WTC11 (cell line): Measurements from ENCODE around the gene GOT2. TPM values are rescaled to one million over a fixed set of nuclear protein-coding genes. Genes with fewer than 3 reads are reported as not detected.

Experiments
- ATAC-seq: fragments of 200-7000 bp; cut with Tn5 transposase; 2 replicates; pipeline ENCODE4 v1.10.0; 2021; ENCODE audit warnings: mild to moderate bottlenecking, moderate library complexity
- CTCF ChIA-PET: fragments of 300-600 bp; sonication (Branson Sonifier 250); formaldehyde crosslinking; loops from one replicate; lab custom pipeline; 2021; ENCODE audit warnings: antibody characterized with exemption; lab: Charles Lee
- POLR2A ChIA-PET: fragments of 350-600 bp; sonication (Branson Sonifier 250); formaldehyde crosslinking; loops from one replicate; lab custom pipeline; 2021; ENCODE audit warnings: antibody characterized with exemption; lab: Charles Lee
- DNase-seq: peaks from one replicate; pipeline ENCODE4 v3.0.0; 2021; ENCODE audit warnings: low spot score
- H3K27ac Mint-ChIP-seq: 2 replicates; pipeline ENCODE4 v1.8.0; 2021; ENCODE audit warnings: mixed read lengths
- H3K27me3 Mint-ChIP-seq: 2 replicates; pipeline ENCODE4 v1.8.0; 2021; ENCODE audit warnings: low read depth, mild to moderate bottlenecking, moderate library complexity, mixed read lengths
- H3K36me3 Mint-ChIP-seq: 2 replicates; pipeline ENCODE4 v1.8.0; 2021; ENCODE audit warnings: mixed read lengths
- H3K4me1 Mint-ChIP-seq: 2 replicates; pipeline ENCODE4 v1.8.0; 2022; ENCODE audit warnings: mixed read lengths
- H3K4me3 Mint-ChIP-seq: 2 replicates; pipeline ENCODE4 v1.8.0; 2021; ENCODE audit warnings: mild to moderate bottlenecking, moderate library complexity, mixed read lengths
- H3K9me3 Mint-ChIP-seq: 2 replicates; pipeline ENCODE4 v1.8.0; 2021; ENCODE audit warnings: mixed read lengths
- CREB1 ChIP-seq: sonication (generic); formaldehyde crosslinking; IDR thresholded peaks from 2 replicates; pipeline ENCODE4 v1.8.0; 2023; ENCODE audit warnings: mild to moderate bottlenecking, missing genetic modification reagents
- ELF4 ChIP-seq: sonication (generic); formaldehyde crosslinking; IDR thresholded peaks from 2 replicates; pipeline ENCODE4 v1.8.1; 2022; ENCODE audit warnings: low read depth, mild to moderate bottlenecking, moderate library complexity, missing genetic modification reagents
- ETV6 ChIP-seq: sonication (generic); formaldehyde crosslinking; IDR thresholded peaks from 2 replicates; pipeline ENCODE4 v1.8.1; 2022; ENCODE audit warnings: mild to moderate bottlenecking, missing genetic modification reagents
- HMGA2 ChIP-seq: fragments of 250-450 bp; sonication (Bioruptor Pico); IDR thresholded peaks from 2 replicates; pipeline ENCODE4 v1.4.0; 2021; ENCODE audit warnings: mild to moderate bottlenecking, moderate library complexity
- NFYB ChIP-seq: sonication (generic); formaldehyde crosslinking; conservative IDR thresholded peaks from 2 replicates; pipeline ENCODE4 v1.8.0; 2022; ENCODE audit warnings: low read depth, missing genetic modification reagents
- NR1H2 ChIP-seq: sonication (generic); formaldehyde crosslinking; IDR thresholded peaks from 2 replicates; pipeline ENCODE4 v1.9.0; 2021; ENCODE audit warnings: mild to moderate bottlenecking, moderate library complexity, missing genetic modification reagents
- NR2C2 ChIP-seq: sonication (generic); formaldehyde crosslinking; IDR thresholded peaks from 2 replicates; pipeline ENCODE4 v1.8.0; 2022; ENCODE audit warnings: mild to moderate bottlenecking, missing genetic modification reagents
- OVOL2 ChIP-seq: fragments of 250-450 bp; sonication (Bioruptor Pico); IDR thresholded peaks from 2 replicates; pipeline ENCODE4 v1.9.0; 2021; ENCODE audit warnings: mild to moderate bottlenecking, borderline replicate concordance
- PRRX2 ChIP-seq: fragments of 250-450 bp; sonication (Bioruptor Pico); IDR thresholded peaks from 2 replicates; pipeline ENCODE4 v1.8.0; 2021; ENCODE audit warnings: mild to moderate bottlenecking
- RORB ChIP-seq: fragments of 250-450 bp; sonication (Bioruptor Pico); IDR thresholded peaks from 2 replicates; pipeline ENCODE4 v1.9.0; 2021; ENCODE audit warnings: mild to moderate bottlenecking
- SMAD4 ChIP-seq: sonication (generic); formaldehyde crosslinking; IDR thresholded peaks from 2 replicates; pipeline ENCODE4 v1.8.0; 2022; ENCODE audit warnings: mild to moderate bottlenecking, missing genetic modification reagents
- SP1 ChIP-seq: sonication (generic); formaldehyde crosslinking; conservative IDR thresholded peaks from 2 replicates; pipeline ENCODE4 v1.8.1; 2022; ENCODE audit warnings: missing genetic modification reagents
- ZBTB21 ChIP-seq: sonication (generic); formaldehyde crosslinking; IDR thresholded peaks from 2 replicates; pipeline ENCODE4 v1.8.1; 2023; ENCODE audit warnings: mild to moderate bottlenecking, missing genetic modification reagents, borderline replicate concordance
- ZNF121 ChIP-seq: sonication (generic); formaldehyde crosslinking; IDR thresholded peaks from 2 replicates; pipeline ENCODE4 v1.8.0; 2023; ENCODE audit warnings: missing genetic modification reagents
- ZNF219 ChIP-seq: sonication (generic); formaldehyde crosslinking; IDR thresholded peaks from 2 replicates; pipeline ENCODE4 v1.8.0; 2023; ENCODE audit warnings: missing genetic modification reagents, mild to moderate bottlenecking, borderline replicate concordance
- ZNF416 ChIP-seq: fragments of 250-450 bp; sonication (Bioruptor Pico); IDR thresholded peaks from 2 replicates; pipeline ENCODE4 v1.9.0; 2021; ENCODE audit warnings: mild to moderate bottlenecking, inconsistent platforms
- total RNA-seq: library from RNA; stranded (reverse); gene quantifications from 3 replicates; pipeline ENCODE4 v1.2.3, GENCODE V29; 2021
- TF ChIP-seq, protein P1 (sequence below): sonication (generic); formaldehyde crosslinking; IDR thresholded peaks from 2 replicates; pipeline ENCODE4 v1.8.1; 2023; ENCODE audit warnings: mild to moderate bottlenecking, missing genetic modification reagents
- TF ChIP-seq, protein P2 (sequence below): sonication (generic); formaldehyde crosslinking; IDR thresholded peaks from 2 replicates; pipeline ENCODE4 v1.8.0; 2022; ENCODE audit warnings: mild to moderate bottlenecking, missing genetic modification reagents
- TF ChIP-seq, protein P3 (sequence below): fragments of 250-450 bp; sonication (Bioruptor Pico); IDR thresholded peaks from 2 replicates; pipeline ENCODE4 v2.1.2; 2022; ENCODE audit warnings: mild to moderate bottlenecking, moderate library complexity
- TF ChIP-seq, protein P4 (sequence below): sonication (generic); formaldehyde crosslinking; IDR thresholded peaks from 2 replicates; pipeline ENCODE4 v1.8.1; 2022; ENCODE audit warnings: mild to moderate bottlenecking, moderate library complexity, missing genetic modification reagents
- TF ChIP-seq, protein P5 (sequence below): sonication (generic); formaldehyde crosslinking; IDR thresholded peaks from 2 replicates; pipeline ENCODE4 v1.8.0; 2022; ENCODE audit warnings: mild to moderate bottlenecking, missing genetic modification reagents
- TF ChIP-seq, protein P6 (sequence below): sonication (generic); formaldehyde crosslinking; IDR thresholded peaks from 2 replicates; pipeline ENCODE4 v1.8.1; 2022; ENCODE audit warnings: low read depth, mild to moderate bottlenecking, moderate library complexity, missing genetic modification reagents, borderline replicate concordance
- TF ChIP-seq, protein P7 (sequence below): fragments of 250-450 bp; sonication (Bioruptor Pico); IDR thresholded peaks from 2 replicates; pipeline ENCODE4 v1.8.0; 2021; ENCODE audit warnings: mild to moderate bottlenecking
- TF ChIP-seq, protein P8 (sequence below): sonication (generic); formaldehyde crosslinking; IDR thresholded peaks from 2 replicates; pipeline ENCODE4 v1.8.0; 2022; ENCODE audit warnings: mild to moderate bottlenecking, missing genetic modification reagents
- TF ChIP-seq, protein P9 (sequence below): sonication (generic); formaldehyde crosslinking; IDR thresholded peaks from 2 replicates; pipeline ENCODE4 v1.8.0; 2023; ENCODE audit warnings: mild to moderate bottlenecking, missing genetic modification reagents

GOT2 gene
- total RNA-seq, 1 experiment from 2014 or later, result 192 TPM

DNA sequence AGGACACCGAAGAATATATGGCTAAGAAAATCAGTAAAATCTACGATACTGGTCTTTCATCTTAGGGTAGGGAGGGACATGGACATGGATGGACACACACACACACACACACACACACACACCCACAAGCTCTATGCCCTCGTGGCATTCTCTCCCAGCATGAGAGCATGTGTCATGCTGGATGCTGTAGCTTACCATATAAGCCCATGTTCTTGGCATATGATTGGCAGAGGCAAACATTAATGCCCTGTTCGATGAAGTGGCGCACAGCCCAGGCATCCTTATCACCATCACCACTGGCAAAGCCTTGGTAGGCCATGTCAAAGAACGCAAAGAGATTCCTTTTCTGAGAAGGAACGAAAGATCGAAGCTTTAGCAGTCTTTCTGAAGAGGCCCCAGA, 17.6 kb downstream of the GOT2 start (continued):
- TF ChIP-seq, protein P1, sequence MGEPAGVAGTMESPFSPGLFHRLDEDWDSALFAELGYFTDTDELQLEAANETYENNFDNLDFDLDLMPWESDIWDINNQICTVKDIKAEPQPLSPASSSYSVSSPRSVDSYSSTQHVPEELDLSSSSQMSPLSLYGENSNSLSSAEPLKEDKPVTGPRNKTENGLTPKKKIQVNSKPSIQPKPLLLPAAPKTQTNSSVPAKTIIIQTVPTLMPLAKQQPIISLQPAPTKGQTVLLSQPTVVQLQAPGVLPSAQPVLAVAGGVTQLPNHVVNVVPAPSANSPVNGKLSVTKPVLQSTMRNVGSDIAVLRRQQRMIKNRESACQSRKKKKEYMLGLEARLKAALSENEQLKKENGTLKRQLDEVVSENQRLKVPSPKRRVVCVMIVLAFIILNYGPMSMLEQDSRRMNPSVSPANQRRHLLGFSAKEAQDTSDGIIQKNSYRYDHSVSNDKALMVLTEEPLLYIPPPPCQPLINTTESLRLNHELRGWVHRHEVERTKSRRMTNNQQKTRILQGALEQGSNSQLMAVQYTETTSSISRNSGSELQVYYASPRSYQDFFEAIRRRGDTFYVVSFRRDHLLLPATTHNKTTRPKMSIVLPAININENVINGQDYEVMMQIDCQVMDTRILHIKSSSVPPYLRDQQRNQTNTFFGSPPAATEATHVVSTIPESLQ (CRISPR knock-in tag), result no peak
- no peak for TF ChIP-seq CREB1
- TF ChIP-seq NFYB (CRISPR knock-in tag), result no peak
- TF ChIP-seq SMAD4 (CRISPR knock-in tag), result no peak
- no peak for TF ChIP-seq ELF4 (CRISPR knock-in tag)
- TF ChIP-seq, protein P2, sequence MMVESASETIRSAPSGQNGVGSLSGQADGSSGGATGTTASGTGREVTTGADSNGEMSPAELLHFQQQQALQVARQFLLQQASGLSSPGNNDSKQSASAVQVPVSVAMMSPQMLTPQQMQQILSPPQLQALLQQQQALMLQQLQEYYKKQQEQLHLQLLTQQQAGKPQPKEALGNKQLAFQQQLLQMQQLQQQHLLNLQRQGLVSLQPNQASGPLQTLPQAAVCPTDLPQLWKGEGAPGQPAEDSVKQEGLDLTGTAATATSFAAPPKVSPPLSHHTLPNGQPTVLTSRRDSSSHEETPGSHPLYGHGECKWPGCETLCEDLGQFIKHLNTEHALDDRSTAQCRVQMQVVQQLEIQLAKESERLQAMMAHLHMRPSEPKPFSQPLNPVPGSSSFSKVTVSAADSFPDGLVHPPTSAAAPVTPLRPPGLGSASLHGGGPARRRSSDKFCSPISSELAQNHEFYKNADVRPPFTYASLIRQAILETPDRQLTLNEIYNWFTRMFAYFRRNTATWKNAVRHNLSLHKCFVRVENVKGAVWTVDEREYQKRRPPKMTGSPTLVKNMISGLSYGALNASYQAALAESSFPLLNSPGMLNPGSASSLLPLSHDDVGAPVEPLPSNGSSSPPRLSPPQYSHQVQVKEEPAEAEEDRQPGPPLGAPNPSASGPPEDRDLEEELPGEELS (CRISPR knock-in tag), result no peak
- TF ChIP-seq ETV6 (CRISPR knock-in tag), result no peak
- no peak for TF ChIP-seq NR2C2 (CRISPR knock-in tag)

DNA sequence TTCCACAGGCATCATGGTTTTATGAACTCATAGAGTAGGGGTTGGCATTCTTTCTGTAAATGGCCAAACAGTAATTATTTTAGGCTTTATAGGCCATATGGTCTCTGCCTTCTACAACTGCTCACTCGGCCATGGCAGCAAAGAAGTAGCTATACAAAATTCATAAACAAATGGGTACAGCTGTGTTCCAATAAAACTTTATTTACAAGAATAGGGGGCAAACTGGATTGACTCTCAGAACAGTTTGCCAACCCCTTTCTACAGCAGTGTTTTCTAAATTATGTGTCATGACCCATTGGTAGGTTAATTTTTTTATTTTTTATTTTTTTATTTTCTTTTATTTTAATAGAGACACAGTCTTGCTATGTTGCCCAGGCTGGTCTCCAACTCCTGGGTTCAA, 20.4 kb downstream of the GOT2 start:
- Mint-ChIP-seq H3K4me1 (no peaks in the 10 kb centered on the region), H3K27me3 (no peaks in the 10 kb centered on the region), H3K9me3 (no peaks in the 10 kb centered on the region), H3K36me3 (peaks cover 73% of the 10 kb centered on the region), H3K27ac (no peak overlapping the region), H3K4me3 (no peak overlapping the region)
- ATAC-seq (no peak), DNase-seq (no peak)
- TF ChIP-seq, protein P3, sequence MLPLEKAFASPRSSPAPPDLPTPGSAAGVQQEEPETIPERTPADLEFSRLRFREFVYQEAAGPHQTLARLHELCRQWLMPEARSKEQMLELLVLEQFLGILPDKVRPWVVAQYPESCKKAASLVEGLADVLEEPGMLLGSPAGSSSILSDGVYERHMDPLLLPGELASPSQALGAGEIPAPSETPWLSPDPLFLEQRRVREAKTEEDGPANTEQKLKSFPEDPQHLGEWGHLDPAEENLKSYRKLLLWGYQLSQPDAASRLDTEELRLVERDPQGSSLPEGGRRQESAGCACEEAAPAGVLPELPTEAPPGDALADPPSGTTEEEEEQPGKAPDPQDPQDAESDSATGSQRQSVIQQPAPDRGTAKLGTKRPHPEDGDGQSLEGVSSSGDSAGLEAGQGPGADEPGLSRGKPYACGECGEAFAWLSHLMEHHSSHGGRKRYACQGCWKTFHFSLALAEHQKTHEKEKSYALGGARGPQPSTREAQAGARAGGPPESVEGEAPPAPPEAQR (CRISPR knock-in tag), result no peak
- TF ChIP-seq, protein P4, sequence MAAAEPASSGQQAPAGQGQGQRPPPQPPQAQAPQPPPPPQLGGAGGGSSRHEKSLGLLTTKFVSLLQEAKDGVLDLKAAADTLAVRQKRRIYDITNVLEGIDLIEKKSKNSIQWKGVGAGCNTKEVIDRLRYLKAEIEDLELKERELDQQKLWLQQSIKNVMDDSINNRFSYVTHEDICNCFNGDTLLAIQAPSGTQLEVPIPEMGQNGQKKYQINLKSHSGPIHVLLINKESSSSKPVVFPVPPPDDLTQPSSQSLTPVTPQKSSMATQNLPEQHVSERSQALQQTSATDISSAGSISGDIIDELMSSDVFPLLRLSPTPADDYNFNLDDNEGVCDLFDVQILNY, result no peak
- TF ChIP-seq, protein P5, sequence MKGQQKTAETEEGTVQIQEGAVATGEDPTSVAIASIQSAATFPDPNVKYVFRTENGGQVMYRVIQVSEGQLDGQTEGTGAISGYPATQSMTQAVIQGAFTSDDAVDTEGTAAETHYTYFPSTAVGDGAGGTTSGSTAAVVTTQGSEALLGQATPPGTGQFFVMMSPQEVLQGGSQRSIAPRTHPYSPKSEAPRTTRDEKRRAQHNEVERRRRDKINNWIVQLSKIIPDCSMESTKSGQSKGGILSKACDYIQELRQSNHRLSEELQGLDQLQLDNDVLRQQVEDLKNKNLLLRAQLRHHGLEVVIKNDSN (CRISPR knock-in tag), result no peak
- TF ChIP-seq, protein P6, sequence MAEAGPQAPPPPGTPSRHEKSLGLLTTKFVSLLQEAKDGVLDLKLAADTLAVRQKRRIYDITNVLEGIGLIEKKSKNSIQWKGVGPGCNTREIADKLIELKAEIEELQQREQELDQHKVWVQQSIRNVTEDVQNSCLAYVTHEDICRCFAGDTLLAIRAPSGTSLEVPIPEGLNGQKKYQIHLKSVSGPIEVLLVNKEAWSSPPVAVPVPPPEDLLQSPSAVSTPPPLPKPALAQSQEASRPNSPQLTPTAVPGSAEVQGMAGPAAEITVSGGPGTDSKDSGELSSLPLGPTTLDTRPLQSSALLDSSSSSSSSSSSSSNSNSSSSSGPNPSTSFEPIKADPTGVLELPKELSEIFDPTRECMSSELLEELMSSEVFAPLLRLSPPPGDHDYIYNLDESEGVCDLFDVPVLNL (CRISPR knock-in tag), result no peak
- TF ChIP-seq NR1H2 (CRISPR knock-in tag) (no peak), OVOL2 (CRISPR knock-in tag) (no peak), ZNF121 (CRISPR knock-in tag) (no peak), ZBTB21 (CRISPR knock-in tag) (no peak), HMGA2 (CRISPR knock-in tag) (no peak), ZNF219 (CRISPR knock-in tag) (no peak), SP1 (CRISPR knock-in tag) (no peak), ZNF416 (CRISPR knock-in tag) (no peak), PRRX2 (CRISPR knock-in tag) (no peak), RORB (CRISPR knock-in tag) (no peak)
- TF ChIP-seq, protein P7, sequence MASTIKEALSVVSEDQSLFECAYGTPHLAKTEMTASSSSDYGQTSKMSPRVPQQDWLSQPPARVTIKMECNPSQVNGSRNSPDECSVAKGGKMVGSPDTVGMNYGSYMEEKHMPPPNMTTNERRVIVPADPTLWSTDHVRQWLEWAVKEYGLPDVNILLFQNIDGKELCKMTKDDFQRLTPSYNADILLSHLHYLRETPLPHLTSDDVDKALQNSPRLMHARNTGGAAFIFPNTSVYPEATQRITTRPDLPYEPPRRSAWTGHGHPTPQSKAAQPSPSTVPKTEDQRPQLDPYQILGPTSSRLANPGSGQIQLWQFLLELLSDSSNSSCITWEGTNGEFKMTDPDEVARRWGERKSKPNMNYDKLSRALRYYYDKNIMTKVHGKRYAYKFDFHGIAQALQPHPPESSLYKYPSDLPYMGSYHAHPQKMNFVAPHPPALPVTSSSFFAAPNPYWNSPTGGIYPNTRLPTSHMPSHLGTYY (CRISPR knock-in tag), result no peak
- TF ChIP-seq, protein P8, sequence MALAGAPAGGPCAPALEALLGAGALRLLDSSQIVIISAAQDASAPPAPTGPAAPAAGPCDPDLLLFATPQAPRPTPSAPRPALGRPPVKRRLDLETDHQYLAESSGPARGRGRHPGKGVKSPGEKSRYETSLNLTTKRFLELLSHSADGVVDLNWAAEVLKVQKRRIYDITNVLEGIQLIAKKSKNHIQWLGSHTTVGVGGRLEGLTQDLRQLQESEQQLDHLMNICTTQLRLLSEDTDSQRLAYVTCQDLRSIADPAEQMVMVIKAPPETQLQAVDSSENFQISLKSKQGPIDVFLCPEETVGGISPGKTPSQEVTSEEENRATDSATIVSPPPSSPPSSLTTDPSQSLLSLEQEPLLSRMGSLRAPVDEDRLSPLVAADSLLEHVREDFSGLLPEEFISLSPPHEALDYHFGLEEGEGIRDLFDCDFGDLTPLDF (CRISPR knock-in tag), result no peak
- TF ChIP-seq, protein P9, sequence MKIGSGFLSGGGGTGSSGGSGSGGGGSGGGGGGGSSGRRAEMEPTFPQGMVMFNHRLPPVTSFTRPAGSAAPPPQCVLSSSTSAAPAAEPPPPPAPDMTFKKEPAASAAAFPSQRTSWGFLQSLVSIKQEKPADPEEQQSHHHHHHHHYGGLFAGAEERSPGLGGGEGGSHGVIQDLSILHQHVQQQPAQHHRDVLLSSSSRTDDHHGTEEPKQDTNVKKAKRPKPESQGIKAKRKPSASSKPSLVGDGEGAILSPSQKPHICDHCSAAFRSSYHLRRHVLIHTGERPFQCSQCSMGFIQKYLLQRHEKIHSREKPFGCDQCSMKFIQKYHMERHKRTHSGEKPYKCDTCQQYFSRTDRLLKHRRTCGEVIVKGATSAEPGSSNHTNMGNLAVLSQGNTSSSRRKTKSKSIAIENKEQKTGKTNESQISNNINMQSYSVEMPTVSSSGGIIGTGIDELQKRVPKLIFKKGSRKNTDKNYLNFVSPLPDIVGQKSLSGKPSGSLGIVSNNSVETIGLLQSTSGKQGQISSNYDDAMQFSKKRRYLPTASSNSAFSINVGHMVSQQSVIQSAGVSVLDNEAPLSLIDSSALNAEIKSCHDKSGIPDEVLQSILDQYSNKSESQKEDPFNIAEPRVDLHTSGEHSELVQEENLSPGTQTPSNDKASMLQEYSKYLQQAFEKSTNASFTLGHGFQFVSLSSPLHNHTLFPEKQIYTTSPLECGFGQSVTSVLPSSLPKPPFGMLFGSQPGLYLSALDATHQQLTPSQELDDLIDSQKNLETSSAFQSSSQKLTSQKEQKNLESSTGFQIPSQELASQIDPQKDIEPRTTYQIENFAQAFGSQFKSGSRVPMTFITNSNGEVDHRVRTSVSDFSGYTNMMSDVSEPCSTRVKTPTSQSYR, result no peak
- ChIA-PET POLR2A (no interaction called here), CTCF (interaction anchor here (1.5 kb wide), 1 partner anchor 42 kb away, joined by 4 read pairs; no protein-coding TSS in a partner anchor)
